ENCODE data around the gene RIPK1.

GRCh38 chr6:3079682-3080081 is 11.4 kb downstream of the RIPK1 start:
- no peak for TF ChIP-seq CTCF (IDR thresholded peaks at IDR 0.05)
- TF ChIP-seq EZH2phosphoT487 (IDR thresholded peaks at IDR 0.05): no peak
